Lower leg skin (tissue), 3 donors: ENCODE results near the gene DPH7.
"Not testable (repeated sequence)": the region's sequence is repeated elsewhere in the genome, so short reads cannot be mapped to it uniquely, and the experiment has no call there.

Experiments
- CTCF ChIP-seq, 3 donors: fragments of 450-650 bp; IDR thresholded peaks; one replicate each; pipeline ENCODE4 v1.5.1; 2016; ENCODE audit warnings: antibody characterized with exemption in 3 of 3, mild to moderate bottlenecking in 3 of 3, moderate library complexity in 2 of 3
- POLR2A ChIP-seq, 2 donors: fragments of 450-650 bp; IDR thresholded peaks; one replicate each; pipeline ENCODE4 v1.6.1; 2016 to 2017; ENCODE audit warnings: antibody characterized with exemption in 2 of 2, mild to moderate bottlenecking in 1 of 2, moderate library complexity in 1 of 2

GRCh38 chr9:137511126-137511525, 67.6 kb downstream of the DPH7 start:
- TF ChIP-seq CTCF, POLR2A (IDR thresholded peaks at IDR 0.05): not testable (repeated sequence)
